Posterior vena cava (tissue), 2 donors: ENCODE measurements around the gene CCNB1. TPM values are rescaled to one million over a fixed set of nuclear protein-coding genes. Genes with fewer than 3 reads are reported as not detected.
"Not testable (repeated sequence)": the region's sequence is repeated elsewhere in the genome, so short reads cannot be mapped to it uniquely, and the experiment has no call there.

Experiments used
- DNase-seq: peaks from one replicate; pipeline ENCODE4 v3.0.0-alpha.2; 2020; ENCODE audit warnings: low spot score
- intact Hi-C, 2 donors: fragments of 100-400 bp; cut with DNase I; formaldehyde crosslinking; loops; one replicate each; pipeline versions ENCODE4 v1.14.1 to v1.14.2; 2022 to 2023
- long read RNA-seq, 2 donors: library from polyadenylated mRNA; unstranded; transcript quantifications; one replicate each; pipeline ENCODE4 v2.0.0, GENCODE V29; 2020 to 2021
- total RNA-seq, 2 donors: library from RNA; stranded (reverse); fragmentation: NEBNext Ultra II Directional; extraction: Animal tissue kit (Norgen Biotek cat#: 25700); gene quantifications; one replicate each; pipeline ENCODE4 v1.2.1, GENCODE V29; 2021
- donor health status: DM: yes; HTN: yes; CAD: no.
- donor health status: DM: yes; HTN: yes; CAD: no.

Gene CCNB1
- 1 to 10 TPM; 2.4 to 2.7 TPM for total RNA-seq
- long read RNA-seq, donor 1, partial matches to known transcripts, result 0 of 1 reads
- long read RNA-seq, donor 1, other reads (novel, unspliced or antisense), result 0 of 1 reads
- long read RNA-seq, donor 2, transcript CCNB1-201 (9 exons, 2,169 nt), result major isoform, 7 of 8 reads
- long read RNA-seq, donor 2, partial matches to known transcripts, result 1 of 8 reads
- long read RNA-seq, donor 2, other reads (novel, unspliced or antisense), result 0 of 8 reads

- peak; percentile 99 for DNase-seq
- intact Hi-C loops, result no loop called here
Measured at GRCh38 chr5:69166686-69167492, at the start of gene CCNB1. CCNB1 (plus strand) TSS chr5:69167150; CDS start chr5:69167263, 113 bp downstream.

- DNase-seq, result no peak
- intact Hi-C loops, result no loop called here
Measured at GRCh38 chr5:69129413-69129812, 37.5 kb upstream of the CCNB1 start.

- no peak for DNase-seq
- intact Hi-C loops, result no loop called here
Measured at GRCh38 chr5:69130241-69130640, 36.7 kb upstream of the CCNB1 start.

- intact Hi-C loops, result no loop called here
- no peak for DNase-seq
Measured at GRCh38 chr5:69131304-69131703, 35.6 kb upstream of the CCNB1 start.

GRCh38 chr5:69134126-69134525 lies 32.8 kb upstream of the CCNB1 start:
- DNase-seq, result no peak
- intact Hi-C loops, result no loop called here

GRCh38 chr5:69136293-69136692 lies 30.7 kb upstream of the CCNB1 start:
- DNase-seq, result no peak
- intact Hi-C loops, result no loop called here

- intact Hi-C loops, DNase-seq: not testable (repeated sequence)
Measured at GRCh38 chr5:69137208-69137607, 29.7 kb upstream of the CCNB1 start.

GRCh38 chr5:69137807-69138206 lies 29.1 kb upstream of the CCNB1 start:
- no peak for DNase-seq
- intact Hi-C loops, result no loop called here

GRCh38 chr5:69138766-69139165 lies 28.2 kb upstream of the CCNB1 start:
- intact Hi-C loops, result no loop called here
- DNase-seq, result no peak

GRCh38 chr5:69140239-69140638 lies 26.7 kb upstream of the CCNB1 start:
- intact Hi-C loops, DNase-seq: not testable (repeated sequence)

GRCh38 chr5:69140827-69141226 lies 26.1 kb upstream of the CCNB1 start:
- DNase-seq, result no peak

GRCh38 chr5:69148576-69148975 lies 18.4 kb upstream of the CCNB1 start:
- intact Hi-C loops, DNase-seq: not testable (repeated sequence)

More at GRCh38 chr5:69140827-69141226, 26.1 kb upstream of the CCNB1 start:
- intact Hi-C loops, result no loop called here

- intact Hi-C loops, result no loop called here
- no peak for DNase-seq
Measured at GRCh38 chr5:69148981-69149675, 17.8 kb upstream of the CCNB1 start.

- no peak for DNase-seq
- intact Hi-C loops, result no loop called here
Measured at GRCh38 chr5:69149676-69150010, 17.3 kb upstream of the CCNB1 start.

GRCh38 chr5:69152731-69153130 lies 14.2 kb upstream of the CCNB1 start:
- no peak for DNase-seq
- intact Hi-C loops, result no loop called here

GRCh38 chr5:69156456-69156855 lies 10.5 kb upstream of the CCNB1 start:
- intact Hi-C loops, result no loop called here
- no peak for DNase-seq

- no peak for DNase-seq
- intact Hi-C loops, result no loop called here
Measured at GRCh38 chr5:69158039-69158438, 8.9 kb upstream of the CCNB1 start.

- DNase-seq, result no peak
- intact Hi-C loops, result no loop called here
Measured at GRCh38 chr5:69160651-69161050, 6.3 kb upstream of the CCNB1 start.

- no peak for DNase-seq
- intact Hi-C loops, result no loop called here
Measured at GRCh38 chr5:69167493-69167855, 524 bp downstream of the CCNB1 start.

- intact Hi-C loops, result no loop called here
- no peak for DNase-seq
Measured at GRCh38 chr5:69167929-69168328, 979 bp downstream of the CCNB1 start.

GRCh38 chr5:69170495-69170894 lies 3.5 kb downstream of the CCNB1 start:
- intact Hi-C loops, result no loop called here

More at GRCh38 chr5:69170495-69170894, 3.5 kb downstream of the CCNB1 start:
- no peak for DNase-seq
